ENCODE data around the gene KLC4. TPM values are rescaled to one million over a fixed set of nuclear protein-coding genes. Genes with fewer than 3 reads are reported as not detected.

The KLC4 gene
- polyA plus RNA-seq, 2 of the 4 experiments (the other 2 are of a cell fraction), result 8.4 to 9.9 TPM

DNA sequence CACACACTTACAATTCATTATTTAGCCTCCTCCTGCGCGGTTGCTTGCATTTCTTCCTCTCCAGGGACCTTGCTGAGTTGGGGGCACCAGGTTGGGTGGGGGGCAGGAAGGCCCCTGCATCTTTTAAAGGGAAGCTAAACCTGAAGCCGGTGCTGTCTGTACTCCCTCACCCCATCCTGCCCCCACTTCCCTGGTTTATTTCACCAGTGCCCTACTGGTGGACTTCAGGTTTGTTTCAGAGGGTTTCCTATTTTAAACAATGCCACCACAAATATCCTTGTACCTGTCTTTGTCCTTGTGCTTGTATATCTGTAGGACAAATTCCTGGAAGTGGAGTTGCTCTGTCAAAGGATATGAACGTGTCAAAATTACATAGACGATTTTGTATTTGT, 37.7 kb downstream of the KLC4 start:
- WGBS (ENCODE audit: missing lambda C conversion rate), result 66% methylated on average over 5 of the region's 5 CpGs
- Histone ChIP-seq H3K4me1 (no peaks in the 10 kb centered on the region), H3K4me3 (no peak overlapping the region), H3K27ac (no peak overlapping the region), H3K9me3 (no peaks in the 10 kb centered on the region), H3K4me2 (no peak overlapping the region)
- TF ChIP-seq NR3C1 (IDR thresholded peaks at IDR 0.05) (no peak), FOSB (CRISPR knock-in tag; IDR thresholded peaks at IDR 0.05) (no peak), CHD4 (IDR thresholded peaks at IDR 0.05; ENCODE audit: borderline replicate concordance) (no peak), ZC3H11A (IDR thresholded peaks at IDR 0.05) (no peak), RFX5 (IDR thresholded peaks at IDR 0.05) (no peak), JUN (IDR thresholded peaks at IDR 0.05) (no peak), KDM1A (IDR thresholded peaks at IDR 0.05; ENCODE audit: low read depth) (no peak), ZNF302 (CRISPR knock-in tag; IDR thresholded peaks at IDR 0.05) (no peak), CBX2 (IDR thresholded peaks at IDR 0.05; ENCODE audit: borderline replicate concordance, low read depth) (no peak), RNF2 (IDR thresholded peaks at IDR 0.05; ENCODE audit: borderline replicate concordance, low read depth) (no peak), MAZ (IDR thresholded peaks at IDR 0.05; ENCODE audit: borderline replicate concordance, low read depth, low read length) (no peak), TFCP2L1 (CRISPR knock-in tag; IDR thresholded peaks at IDR 0.05) (no peak)
- TF ChIP-seq, protein P1, sequence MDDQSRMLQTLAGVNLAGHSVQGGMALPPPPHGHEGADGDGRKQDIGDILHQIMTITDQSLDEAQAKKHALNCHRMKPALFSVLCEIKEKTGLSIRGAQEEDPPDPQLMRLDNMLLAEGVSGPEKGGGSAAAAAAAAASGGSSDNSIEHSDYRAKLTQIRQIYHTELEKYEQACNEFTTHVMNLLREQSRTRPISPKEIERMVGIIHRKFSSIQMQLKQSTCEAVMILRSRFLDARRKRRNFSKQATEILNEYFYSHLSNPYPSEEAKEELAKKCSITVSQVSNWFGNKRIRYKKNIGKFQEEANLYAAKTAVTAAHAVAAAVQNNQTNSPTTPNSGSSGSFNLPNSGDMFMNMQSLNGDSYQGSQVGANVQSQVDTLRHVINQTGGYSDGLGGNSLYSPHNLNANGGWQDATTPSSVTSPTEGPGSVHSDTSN (IDR thresholded peaks at IDR 0.05), result no peak
- TF ChIP-seq, protein P2, sequence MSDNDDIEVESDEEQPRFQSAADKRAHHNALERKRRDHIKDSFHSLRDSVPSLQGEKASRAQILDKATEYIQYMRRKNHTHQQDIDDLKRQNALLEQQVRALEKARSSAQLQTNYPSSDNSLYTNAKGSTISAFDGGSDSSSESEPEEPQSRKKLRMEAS (IDR thresholded peaks at IDR 0.05), result no peak
- TF ChIP-seq, protein P3, sequence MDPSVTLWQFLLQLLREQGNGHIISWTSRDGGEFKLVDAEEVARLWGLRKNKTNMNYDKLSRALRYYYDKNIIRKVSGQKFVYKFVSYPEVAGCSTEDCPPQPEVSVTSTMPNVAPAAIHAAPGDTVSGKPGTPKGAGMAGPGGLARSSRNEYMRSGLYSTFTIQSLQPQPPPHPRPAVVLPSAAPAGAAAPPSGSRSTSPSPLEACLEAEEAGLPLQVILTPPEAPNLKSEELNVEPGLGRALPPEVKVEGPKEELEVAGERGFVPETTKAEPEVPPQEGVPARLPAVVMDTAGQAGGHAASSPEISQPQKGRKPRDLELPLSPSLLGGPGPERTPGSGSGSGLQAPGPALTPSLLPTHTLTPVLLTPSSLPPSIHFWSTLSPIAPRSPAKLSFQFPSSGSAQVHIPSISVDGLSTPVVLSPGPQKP (IDR thresholded peaks at IDR 0.05; ENCODE audit: low read depth, low read length), result no peak
- TF ChIP-seq, protein P4, sequence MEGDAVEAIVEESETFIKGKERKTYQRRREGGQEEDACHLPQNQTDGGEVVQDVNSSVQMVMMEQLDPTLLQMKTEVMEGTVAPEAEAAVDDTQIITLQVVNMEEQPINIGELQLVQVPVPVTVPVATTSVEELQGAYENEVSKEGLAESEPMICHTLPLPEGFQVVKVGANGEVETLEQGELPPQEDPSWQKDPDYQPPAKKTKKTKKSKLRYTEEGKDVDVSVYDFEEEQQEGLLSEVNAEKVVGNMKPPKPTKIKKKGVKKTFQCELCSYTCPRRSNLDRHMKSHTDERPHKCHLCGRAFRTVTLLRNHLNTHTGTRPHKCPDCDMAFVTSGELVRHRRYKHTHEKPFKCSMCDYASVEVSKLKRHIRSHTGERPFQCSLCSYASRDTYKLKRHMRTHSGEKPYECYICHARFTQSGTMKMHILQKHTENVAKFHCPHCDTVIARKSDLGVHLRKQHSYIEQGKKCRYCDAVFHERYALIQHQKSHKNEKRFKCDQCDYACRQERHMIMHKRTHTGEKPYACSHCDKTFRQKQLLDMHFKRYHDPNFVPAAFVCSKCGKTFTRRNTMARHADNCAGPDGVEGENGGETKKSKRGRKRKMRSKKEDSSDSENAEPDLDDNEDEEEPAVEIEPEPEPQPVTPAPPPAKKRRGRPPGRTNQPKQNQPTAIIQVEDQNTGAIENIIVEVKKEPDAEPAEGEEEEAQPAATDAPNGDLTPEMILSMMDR (IDR thresholded peaks at IDR 0.05), result no peak
- TF ChIP-seq, protein P5, sequence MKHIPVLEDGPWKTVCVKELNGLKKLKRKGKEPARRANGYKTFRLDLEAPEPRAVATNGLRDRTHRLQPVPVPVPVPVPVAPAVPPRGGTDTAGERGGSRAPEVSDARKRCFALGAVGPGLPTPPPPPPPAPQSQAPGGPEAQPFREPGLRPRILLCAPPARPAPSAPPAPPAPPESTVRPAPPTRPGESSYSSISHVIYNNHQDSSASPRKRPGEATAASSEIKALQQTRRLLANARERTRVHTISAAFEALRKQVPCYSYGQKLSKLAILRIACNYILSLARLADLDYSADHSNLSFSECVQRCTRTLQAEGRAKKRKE (CRISPR knock-in tag; IDR thresholded peaks at IDR 0.05; ENCODE audit: low read depth), result no peak
- FAIRE-seq, result no peak
- no peak for ATAC-seq
- no peak for DNase-seq (ENCODE audit: low read depth in 1 of 2, low spot score in 1 of 2)
- CTCF ChIA-PET, result interaction anchor here (0.7 to 2.0 kb wide), 4 partner anchors 13 to 61 kb away, joined by 3 to 4 read pairs (median 3); no protein-coding TSS in a partner anchor
- POLR2A ChIA-PET, result no interaction called here

DNA sequence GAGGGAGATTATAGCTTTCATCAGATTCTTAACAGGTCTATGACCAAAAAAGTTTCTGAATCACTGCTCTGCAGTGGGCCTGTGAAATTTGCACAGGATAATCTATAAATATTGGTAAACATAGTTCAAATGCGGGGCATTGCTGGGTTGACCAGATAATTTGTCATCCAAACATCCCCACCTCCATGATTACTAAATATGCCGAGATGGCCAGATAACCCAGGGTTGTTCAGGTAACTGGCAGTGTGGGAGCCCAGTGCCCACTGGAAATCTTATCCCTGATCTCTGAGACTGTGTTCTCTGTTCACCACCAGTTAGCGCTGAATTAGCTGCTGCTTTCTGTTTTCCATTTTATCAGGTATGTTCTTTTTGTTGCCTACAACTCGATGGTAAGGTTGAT, 38.1 kb downstream of the KLC4 start:
- no peaks in the 10 kb centered on the region for H3K4me1 ChIP-seq
- FAIRE-seq, result no peak
- no peak for DNase-seq (ENCODE audit: low read depth in 1 of 2, low spot score in 1 of 2)
- H3K4me2 ChIP-seq, result no peak overlapping the region
- no peak for ATAC-seq
- 86% methylated on average over 4 of the region's 4 CpGs for WGBS (ENCODE audit: missing lambda C conversion rate)
- H3K27ac ChIP-seq, result no peak overlapping the region
- POLR2A ChIA-PET, result no interaction called here
- H3K4me3 ChIP-seq, result no peak overlapping the region
- no peaks in the 10 kb centered on the region for H3K9me3 ChIP-seq
- CTCF ChIA-PET, result interaction anchor here (0.6 to 1.2 kb wide), 3 partner anchors 26 to 60 kb away, joined by 3 to 4 read pairs (median 3); no protein-coding TSS in a partner anchor
- TF ChIP-seq EHMT2 (IDR thresholded peaks at IDR 0.05; ENCODE audit: low read depth) (no peak), TP53 (CRISPR knock-in tag; IDR thresholded peaks at IDR 0.05) (no peak), RNF2 (IDR thresholded peaks at IDR 0.05; ENCODE audit: borderline replicate concordance, low read depth) (no peak), NFE2L2 (conservative IDR thresholded peaks at IDR 0.05; ENCODE audit: low read length) (no peak), ZNF302 (CRISPR knock-in tag; IDR thresholded peaks at IDR 0.05) (no peak), MAFK (IDR thresholded peaks at IDR 0.05; ENCODE audit: partially characterized antibody) (no peak)

All from A549 (cell line).